Upper lobe of right lung (tissue), 1 donor: ENCODE data around the gene MYO15A. TPM values are rescaled to one million over a fixed set of nuclear protein-coding genes. Genes with fewer than 3 reads are reported as not detected.
"Not testable (repeated sequence)": the region's sequence is repeated elsewhere in the genome, so short reads cannot be mapped to it uniquely, and the experiment has no call there.

ENCODE experiments used
- ATAC-seq: fragments of 200-7000 bp; cut with Tn5 transposase; one replicate; pipeline ENCODE4 v1.9.1; 2020; ENCODE audit warnings: mild to moderate bottlenecking, moderate library complexity
- DNase-seq: peaks from one replicate; pipeline ENCODE4 v3.0.0-alpha.2; 2020
- H3K27ac ChIP-seq: fragments of 200-600 bp; one replicate; pipeline ENCODE4 v1.8.0; 2022
- H3K27me3 ChIP-seq: fragments of 200-600 bp; one replicate; pipeline ENCODE4 v1.8.0; 2022; ENCODE audit warnings: mild to moderate bottlenecking
- H3K36me3 ChIP-seq: fragments of 200-600 bp; one replicate; pipeline ENCODE4 v1.8.0; 2022
- H3K4me1 ChIP-seq: fragments of 200-600 bp; one replicate; pipeline ENCODE4 v1.8.0; 2022
- H3K4me3 ChIP-seq: fragments of 200-600 bp; one replicate; pipeline ENCODE4 v1.8.0; 2022; ENCODE audit warnings: mild to moderate bottlenecking
- H3K9me3 ChIP-seq: fragments of 200-600 bp; one replicate; pipeline ENCODE4 v1.8.0; 2022
- CTCF ChIP-seq: fragments of 200-600 bp; IDR thresholded peaks from one replicate; pipeline ENCODE4 v1.8.0; 2022; ENCODE audit warnings: antibody characterized with exemption
- intact Hi-C: fragments of 100-400 bp; cut with DNase I; formaldehyde crosslinking; loops from one replicate; pipeline ENCODE4 v1.11.0; 2022
- total RNA-seq: library from RNA; stranded (reverse); fragmentation: NEBNext Ultra II Directional; extraction: Animal tissue kit (Norgen Biotek cat#: 25700); gene quantifications from one replicate; pipeline ENCODE4 v1.2.1, GENCODE V29; 2021
- donor health status: DM: no; HTN: yes; CAD: no; lungs with severe emphysema.

MYO15A gene
- total RNA-seq, 1 donor from 2014 or later: 2.8 TPM

DNA sequence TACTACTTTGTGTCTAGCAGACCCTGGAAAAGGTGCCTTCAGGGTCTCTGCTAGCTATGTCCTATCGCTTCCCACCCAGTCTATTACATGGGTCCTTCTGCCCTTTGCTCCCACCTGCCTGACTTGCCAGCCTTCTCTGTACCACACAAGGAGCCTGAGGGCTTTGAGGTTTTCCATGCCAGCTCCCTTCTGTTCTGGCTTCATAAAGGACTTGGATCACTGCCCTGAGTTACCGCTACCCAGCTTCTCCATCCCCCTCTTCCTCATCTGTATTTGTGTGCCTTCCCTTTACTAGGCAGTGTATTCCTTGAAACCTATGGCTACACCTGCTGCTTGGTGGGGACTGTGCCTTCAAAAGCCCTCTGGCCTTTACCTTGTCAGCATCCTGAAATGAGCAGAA is 97.3 kb downstream of the MYO15A start:
- Histone ChIP-seq H3K36me3 (peaks cover 59% of the 10 kb centered on the region), H3K4me1 (no peaks in the 10 kb centered on the region)
- intact Hi-C loops: loop anchor here (2.0 kb wide), 1 partner anchor 31 kb away; no protein-coding TSS in a partner anchor

DNA sequence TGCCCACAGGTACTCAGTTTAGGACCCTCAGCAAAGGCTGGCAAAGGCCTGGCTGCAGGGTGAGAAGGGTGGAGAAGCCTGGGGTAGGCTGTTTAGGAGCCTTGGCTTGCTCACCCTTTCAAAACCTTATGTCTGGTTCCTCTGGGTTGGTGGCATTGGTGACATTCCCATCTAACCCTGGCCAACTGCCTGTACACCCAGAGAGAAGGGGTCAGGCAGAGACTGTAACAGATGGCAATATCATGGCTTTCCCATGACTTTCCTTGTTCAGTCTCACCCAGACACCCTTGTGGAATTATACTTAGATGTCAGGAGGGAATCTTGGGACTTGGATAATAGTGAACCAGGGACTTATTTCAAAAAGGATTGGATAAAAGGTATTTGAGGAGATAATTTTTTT is 98.4 kb downstream of the MYO15A start:
- no peak for ATAC-seq
- DNase-seq: no peak
- intact Hi-C loops: loop anchor here (2.0 kb wide), 1 partner anchor 30 kb away; no protein-coding TSS in a partner anchor
- Histone ChIP-seq H3K27ac (no peak overlapping the region), H3K36me3 (peaks cover 62% of the 10 kb centered on the region), H3K27me3 (no peaks in the 10 kb centered on the region), H3K4me1 (no peaks in the 10 kb centered on the region), H3K9me3 (no peaks in the 10 kb centered on the region), H3K4me3 (no peak overlapping the region)
- TF ChIP-seq CTCF: no peak

More for the DNA sequence above, 97.3 kb downstream of the MYO15A start:
- H3K27me3 ChIP-seq: no peaks in the 10 kb centered on the region
- DNase-seq (no peak), ATAC-seq (no peak)
- H3K9me3 ChIP-seq: no peaks in the 10 kb centered on the region
- no peak for TF ChIP-seq CTCF
- no peak overlapping the region for H3K4me3 ChIP-seq
- H3K27ac ChIP-seq: no peak overlapping the region

DNA sequence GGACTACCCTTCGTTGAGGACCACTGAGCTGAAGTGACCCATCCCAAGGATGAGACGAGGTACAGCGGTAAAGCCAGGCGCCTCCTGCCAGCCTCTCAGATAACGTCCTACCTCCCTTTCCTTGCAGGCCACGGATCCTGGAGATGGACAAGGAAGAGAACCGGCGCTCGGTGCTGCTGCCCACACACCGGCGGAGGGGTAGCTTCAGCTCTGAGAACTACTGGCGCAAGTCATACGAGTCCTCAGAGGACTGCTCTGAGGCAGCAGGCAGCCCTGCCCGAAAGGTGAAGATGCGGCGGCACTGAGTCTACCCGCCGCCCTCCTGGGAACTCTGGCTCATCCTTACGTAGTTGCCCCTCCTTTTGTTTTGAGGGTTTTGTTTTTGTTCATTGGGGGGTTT is 99.5 kb downstream of the MYO15A start:
- ATAC-seq (no peak), DNase-seq (no peak)
- Histone ChIP-seq H3K27ac (no peak overlapping the region), H3K9me3 (no peaks in the 10 kb centered on the region), H3K4me1 (no peaks in the 10 kb centered on the region), H3K27me3 (no peaks in the 10 kb centered on the region), H3K4me3 (no peak overlapping the region), H3K36me3 (peaks cover 62% of the 10 kb centered on the region)
- intact Hi-C loops: no loop called here
- no peak for TF ChIP-seq CTCF

- Histone ChIP-seq H3K9me3 (no peaks in the 10 kb centered on the region), H3K4me1 (peaks cover under 1% of the 10 kb centered on the region), H3K27me3 (no peaks in the 10 kb centered on the region), H3K27ac (no peak overlapping the region), H3K36me3 (peaks cover 24% of the 10 kb centered on the region), H3K4me3 (no peak overlapping the region)
- ATAC-seq: no peak
- intact Hi-C loops: no loop called here
- TF ChIP-seq CTCF: no peak
- no peak for DNase-seq
Observed at GRCh38 chr17:18213666-18214270, 105.2 kb downstream of the MYO15A start.

GRCh38 chr17:18216906-18217305 is 108.3 kb downstream of the MYO15A start:
- H3K36me3 ChIP-seq, H3K27ac ChIP-seq, ATAC-seq, H3K4me1 ChIP-seq, H3K9me3 ChIP-seq, H3K27me3 ChIP-seq, DNase-seq, intact Hi-C loops, H3K4me3 ChIP-seq: not testable (repeated sequence)

- intact Hi-C loops: no loop called here
- no peaks in the 10 kb centered on the region for H3K36me3 ChIP-seq
- H3K9me3 ChIP-seq: no peaks in the 10 kb centered on the region
- H3K27me3 ChIP-seq: no peaks in the 10 kb centered on the region
- ATAC-seq (peak; percentile 96), DNase-seq (peak; percentile 85)
- H3K4me3 ChIP-seq: no peak overlapping the region
- peak; percentile 92 for TF ChIP-seq CTCF
- H3K27ac ChIP-seq: no peak overlapping the region
- H3K4me1 ChIP-seq: peaks cover 8% of the 10 kb centered on the region
Observed at GRCh38 chr17:18217412-18218015, 109.0 kb downstream of the MYO15A start.
